Kidney (tissue), 14 donors: ENCODE results near the gene RBM41. TPM values are rescaled to one million over a fixed set of nuclear protein-coding genes. Genes with fewer than 3 reads are reported as not detected.

Source experiments
- DNase-seq, 5 donors: peaks; one replicate each; pipeline ENCODE4 v3.0.0-alpha.2; 2013 to 2020
- FAIRE-seq: peaks from 2 replicates; lab custom pipeline; 2012; peaks lifted over from hg19 to GRCh38; lab: Jason Lieb, UNC
- H3K27ac ChIP-seq, 2 donors: one replicate each; pipeline ENCODE4 v1.7.0; 2013; ENCODE audit warnings: low read depth in 2 of 2, low read length in 2 of 2, inconsistent platforms in 1 of 2
- H3K27me3 ChIP-seq: one replicate; pipeline ENCODE4 v1.7.1; 2013; ENCODE audit warnings: low read length, inconsistent platforms; ENCODE audit not compliant: control insufficient read depth, insufficient read depth
- H3K36me3 ChIP-seq, 3 donors: one replicate each; pipeline versions ENCODE4 v1.7.0 to v1.7.1; 2013; ENCODE audit warnings: low read length in 3 of 3, control low read depth in 1 of 3, inconsistent platforms in 1 of 3; ENCODE audit not compliant: insufficient read depth in 3 of 3, control insufficient read depth in 2 of 3
- H3K4me1 ChIP-seq, 3 donors: one replicate each; pipeline versions ENCODE4 v1.7.0 to v1.7.1; 2013; ENCODE audit warnings: low read length in 3 of 3, inconsistent platforms in 1 of 3, low read depth in 1 of 3; ENCODE audit not compliant: control insufficient read depth in 2 of 3, insufficient read depth in 2 of 3
- H3K4me3 ChIP-seq, 3 donors: one replicate each; pipeline versions ENCODE4 v1.7.0 to v1.8.1; 2013; ENCODE audit warnings: low read length in 3 of 3, control low read depth in 1 of 3, inconsistent platforms in 1 of 3
- H3K9ac ChIP-seq, 3 donors: one replicate each; pipeline versions ENCODE4 v1.7.0 to v1.7.1; 2013; ENCODE audit warnings: low read length in 3 of 3, control low read depth in 1 of 3, inconsistent platforms in 1 of 3
- H3K9me3 ChIP-seq, 3 donors: one replicate each; pipeline versions ENCODE4 v1.7.0 to v1.7.1; 2013; ENCODE audit warnings: low read length in 3 of 3, control low read depth in 1 of 3, inconsistent platforms in 1 of 3; ENCODE audit not compliant: control insufficient read depth in 2 of 3, insufficient read depth in 1 of 3
- intact Hi-C: fragments of 100-400 bp; cut with DNase I; formaldehyde crosslinking; loops from one replicate; pipeline ENCODE4 v1.11.1; 2022
- polyA plus RNA-seq: library from polyadenylated mRNA; stranded (reverse); fragments of 350-450 nt; fragmentation: Illumina TruSeq; extraction: RNeasy Lipid Tissue Mini Kit (QIAGEN cat#74804); gene quantifications from one replicate; pipeline ENCODE4 v1.2.3, GENCODE V29; 2014; ENCODE audit warnings: low read depth, low replicate concordance; ENCODE audit not compliant: insufficient read depth
- total RNA-seq: library from RNA; stranded (reverse); fragmentation: NEBNext Ultra II Directional; extraction: Animal tissue kit (Norgen Biotek cat#: 25700); gene quantifications from one replicate; pipeline ENCODE4 v1.2.1, GENCODE V29; 2021
- TF ChIP-seq, protein P1 (sequence below): IDR thresholded peaks from 3 replicates; pipeline ENCODE4 v1.5.1; 2012; ENCODE audit warnings: mild to moderate bottlenecking, moderate library complexity, borderline replicate concordance; ENCODE audit not compliant: insufficient read depth; ENCODE audit errors: extremely low read depth
- donor health status: control.
- donor health status: control.
- donor health status: control.
- donor health status: control.
- donor health status: control.
- donor health status: DM: yes; HTN: yes; CAD: no.
- donor health status: Normal renal cell carcinoma (clear cell type).

RBM41 gene
- total and polyA plus RNA-seq, 2 donors from 2014 or later, result 3.5 to 20.9 TPM

DNA sequence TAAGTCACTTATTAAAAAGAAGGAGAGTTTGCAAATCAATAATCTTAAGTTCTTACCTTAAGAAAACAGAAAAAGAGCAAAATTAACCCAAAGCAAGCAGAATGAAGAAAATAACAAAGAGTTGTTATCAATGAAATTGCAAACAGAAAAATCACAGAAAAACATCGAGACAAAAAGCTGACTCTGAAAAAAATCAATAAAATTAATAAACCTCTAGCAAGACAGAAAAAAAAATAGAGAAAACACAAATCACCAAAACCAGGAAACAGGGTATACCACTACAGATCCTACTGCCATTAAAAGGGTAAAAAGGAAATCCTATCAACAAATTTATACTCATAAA lies 17.3 kb upstream of the RBM41 start:
- H3K9ac ChIP-seq, result no peak overlapping the region
- no peaks in the 10 kb centered on the region for H3K27me3 ChIP-seq
- H3K36me3 ChIP-seq, result no peaks in the 10 kb centered on the region
- H3K4me1 ChIP-seq, result no peaks in the 10 kb centered on the region
- no peak overlapping the region for H3K4me3 ChIP-seq
- H3K27ac ChIP-seq, result no peak overlapping the region
- TF ChIP-seq, protein P1, sequence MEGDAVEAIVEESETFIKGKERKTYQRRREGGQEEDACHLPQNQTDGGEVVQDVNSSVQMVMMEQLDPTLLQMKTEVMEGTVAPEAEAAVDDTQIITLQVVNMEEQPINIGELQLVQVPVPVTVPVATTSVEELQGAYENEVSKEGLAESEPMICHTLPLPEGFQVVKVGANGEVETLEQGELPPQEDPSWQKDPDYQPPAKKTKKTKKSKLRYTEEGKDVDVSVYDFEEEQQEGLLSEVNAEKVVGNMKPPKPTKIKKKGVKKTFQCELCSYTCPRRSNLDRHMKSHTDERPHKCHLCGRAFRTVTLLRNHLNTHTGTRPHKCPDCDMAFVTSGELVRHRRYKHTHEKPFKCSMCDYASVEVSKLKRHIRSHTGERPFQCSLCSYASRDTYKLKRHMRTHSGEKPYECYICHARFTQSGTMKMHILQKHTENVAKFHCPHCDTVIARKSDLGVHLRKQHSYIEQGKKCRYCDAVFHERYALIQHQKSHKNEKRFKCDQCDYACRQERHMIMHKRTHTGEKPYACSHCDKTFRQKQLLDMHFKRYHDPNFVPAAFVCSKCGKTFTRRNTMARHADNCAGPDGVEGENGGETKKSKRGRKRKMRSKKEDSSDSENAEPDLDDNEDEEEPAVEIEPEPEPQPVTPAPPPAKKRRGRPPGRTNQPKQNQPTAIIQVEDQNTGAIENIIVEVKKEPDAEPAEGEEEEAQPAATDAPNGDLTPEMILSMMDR, result no peak
- DNase-seq (no peak), FAIRE-seq (no peak)
- H3K9me3 ChIP-seq, result no peaks in the 10 kb centered on the region
- intact Hi-C loops, result no loop called here

DNA sequence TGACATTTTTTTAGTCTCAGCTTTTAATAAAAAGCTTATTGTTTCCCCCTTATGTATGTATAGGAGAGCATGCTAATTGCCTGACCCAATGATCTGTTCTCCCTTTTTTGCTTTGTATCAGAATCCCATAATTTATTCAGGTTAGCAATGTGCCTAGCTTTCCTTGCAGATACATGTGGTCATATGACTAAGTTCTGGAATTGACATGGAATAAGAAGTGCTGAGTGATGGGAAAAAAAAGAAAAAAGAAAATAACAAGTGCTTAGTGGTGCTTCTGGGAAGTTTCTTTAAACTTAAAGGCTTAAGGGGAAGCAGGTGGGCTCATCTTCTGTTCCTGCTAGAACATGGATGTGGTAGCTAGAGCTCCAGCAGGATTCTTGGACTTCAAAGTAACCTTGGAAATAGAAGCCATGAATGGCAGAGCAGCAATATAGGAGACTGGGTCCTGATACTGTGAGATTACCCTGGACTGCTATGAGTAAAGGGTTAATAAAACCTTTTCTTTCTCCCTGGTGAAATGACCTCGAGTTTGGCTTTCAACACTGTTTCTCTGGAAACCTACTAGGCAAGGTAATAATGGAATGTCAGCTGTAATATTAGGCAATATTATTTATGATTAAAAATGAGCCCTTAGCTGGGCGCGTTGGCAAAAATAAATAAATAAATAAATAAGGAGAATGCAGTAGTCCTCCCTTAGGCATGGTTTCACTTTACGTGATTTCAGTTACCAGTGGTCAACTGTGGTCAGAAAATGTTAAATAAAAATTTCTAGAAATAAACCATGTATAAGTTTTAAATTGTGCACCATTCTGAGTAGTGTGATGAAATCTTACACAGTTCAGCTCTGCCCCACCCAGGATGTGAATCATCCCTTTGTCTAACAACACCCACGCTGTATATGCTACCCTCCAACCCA lies 16.7 kb upstream of the RBM41 start:
- H3K36me3 ChIP-seq, result no peaks in the 10 kb centered on the region
- FAIRE-seq, result peak; percentile 42
- no peak for DNase-seq
- no peaks in the 10 kb centered on the region for H3K4me1 ChIP-seq
- TF ChIP-seq, protein P1, result no peak
- H3K9me3 ChIP-seq, result no peaks in the 10 kb centered on the region
- H3K9ac ChIP-seq, result no peak overlapping the region
- H3K27ac ChIP-seq, result no peak overlapping the region
- intact Hi-C loops, result no loop called here
- no peak overlapping the region for H3K4me3 ChIP-seq
- H3K27me3 ChIP-seq, result no peaks in the 10 kb centered on the region

DNA sequence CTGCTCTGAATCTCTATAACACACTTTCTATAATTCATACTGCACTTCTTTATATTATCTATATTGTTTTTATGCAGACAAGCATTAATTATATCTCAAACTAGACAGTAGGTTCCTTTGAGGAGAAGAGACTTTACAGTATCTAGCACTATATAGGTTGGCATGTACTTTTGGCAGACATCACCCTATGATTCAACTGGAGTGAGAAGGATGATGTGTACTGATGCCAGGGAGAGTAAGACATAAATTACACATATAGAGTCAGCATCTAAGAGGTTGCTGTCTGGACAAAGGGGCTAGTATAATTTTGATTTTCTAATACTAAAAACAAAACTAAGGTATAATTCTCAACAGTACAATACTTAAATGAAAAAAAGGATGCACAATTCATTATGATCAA lies 5.1 kb upstream of the RBM41 start:
- no peak for FAIRE-seq
- TF ChIP-seq, protein P1, result no peak
- intact Hi-C loops, result no loop called here

More for the DNA sequence above, 5.1 kb upstream of the RBM41 start:
- Histone ChIP-seq H3K4me3 (no peak overlapping the region), H3K27me3 (no peaks in the 10 kb centered on the region), H3K9me3 (no peaks in the 10 kb centered on the region), H3K4me1 (peaks cover 0 to 4% (median 0%) of the 10 kb centered on the region in 3 donors), H3K9ac (no peak overlapping the region), H3K27ac (no peak overlapping the region), H3K36me3 (no peaks in the 10 kb centered on the region)
- DNase-seq, result no peak
